Upper lobe of left lung (tissue), 6 donors: ENCODE results near the gene XXYLT1. TPM values are rescaled to one million over a fixed set of nuclear protein-coding genes. Genes with fewer than 3 reads are reported as not detected.

Experiments
- ATAC-seq, 2 donors: fragments of 200-7000 bp; cut with Tn5 transposase; one replicate each; pipeline ENCODE4 v1.9.1; 2022; ENCODE audit warnings: mild to moderate bottlenecking in 2 of 2, moderate library complexity in 2 of 2; ENCODE audit not compliant: low FRiP score in 2 of 2
- DNase-seq, 2 donors: peaks; one replicate each; pipeline ENCODE4 v3.0.0-alpha.2; 2019 to 2020
- H3K27ac ChIP-seq, 4 donors: fragments of 200-600 bp; sonication (generic); one replicate each; pipeline ENCODE4 v1.5.1; 2016 to 2019
- H3K27me3 ChIP-seq, 4 donors: fragments of 200-600 bp; sonication (generic); one replicate each; pipeline ENCODE4 v1.5.1; 2017 to 2019
- H3K36me3 ChIP-seq, 4 donors: fragments of 200-600 bp; sonication (generic); one replicate each; pipeline ENCODE4 v1.5.1; 2016 to 2019
- H3K4me1 ChIP-seq, 4 donors: fragments of 200-600 bp; sonication (generic); one replicate each; pipeline ENCODE4 v1.5.1; 2018 to 2019
- H3K4me3 ChIP-seq, 4 donors: fragments of 200-600 bp; sonication (generic); one replicate each; pipeline ENCODE4 v1.5.1; 2017 to 2019; ENCODE audit warnings: mild to moderate bottlenecking in 2 of 4, moderate library complexity in 1 of 4
- H3K9me3 ChIP-seq, 4 donors: fragments of 200-600 bp; sonication (generic); one replicate each; pipeline ENCODE4 v1.5.1; 2018 to 2019
- EP300 ChIP-seq, 4 donors: sonication (generic); formaldehyde crosslinking; IDR thresholded peaks; one replicate each; pipeline ENCODE4 v1.5.1; 2017; ENCODE audit warnings: antibody characterized with exemption in 4 of 4, control low read depth in 2 of 4
- POLR2A ChIP-seq, 4 donors: fragments of 450-650 bp; IDR thresholded peaks; one replicate each; pipeline ENCODE4 v1.5.1; 2016 to 2017; ENCODE audit warnings: antibody characterized with exemption in 4 of 4, mild to moderate bottlenecking in 2 of 4
- POLR2AphosphoS5 ChIP-seq, 2 donors: sonication (generic); formaldehyde crosslinking; IDR thresholded peaks; one replicate each; pipeline ENCODE4 v1.5.1; 2017; ENCODE audit warnings: antibody characterized with exemption in 2 of 2
- WGBS, 2 donors: methylation state at CpG; one replicate each; pipeline ENCODE4 v1.1.5; 2017 to 2018; 5-methylcytosine and 5-hydroxymethylcytosine counted together
- total RNA-seq, 6 donors: library from RNA; depleted of rRNA in 4 of 6; stranded (reverse); fragments of >200 nt in 4 of 6; gene quantifications; one replicate each; pipeline versions ENCODE4 v1.1.0 to v1.2.1, GENCODE V29; 2016 to 2021
- TF ChIP-seq, protein P1 (sequence below), 6 experiments: fragments of 450-650 bp in 4 of 6; fragments of 200-600 bp in 2 of 6; sonication (generic) in 2 of 6; IDR thresholded peaks; one replicate each; pipeline ENCODE4 v1.5.1; 2016 to 2019; ENCODE audit warnings: antibody characterized with exemption in 6 of 6
- donor health status: DM: no; HTN: no; CAD: no; lungs with moderate emphysema.
- donor health status: DM: no; HTN: yes; CAD: no; lungs with severe emphysema.

The XXYLT1 gene
- total RNA-seq, 6 donors from 2014 or later = 6.3 to 9.6 (median 8.6) TPM

DNA sequence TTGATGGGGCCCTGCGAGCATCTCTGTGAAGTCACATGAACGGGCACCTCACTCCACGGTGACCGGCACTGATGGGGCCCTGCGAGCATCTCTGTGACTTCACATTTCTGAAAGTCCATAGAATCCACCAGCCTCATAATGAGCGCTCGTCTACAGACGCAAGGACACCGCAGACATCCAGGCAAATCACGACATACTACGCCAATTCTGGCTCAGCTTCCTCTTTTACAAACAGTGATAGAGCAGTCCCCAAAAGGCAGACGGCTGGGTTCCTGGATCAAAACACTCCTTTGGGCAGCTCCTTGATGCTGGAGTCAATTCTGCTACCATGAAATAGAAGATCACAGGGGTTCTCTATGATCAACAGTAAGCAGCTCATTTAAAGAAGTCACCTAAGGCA lies 125.4 kb downstream of the XXYLT1 start:
- no peaks in the 10 kb centered on the region for H3K36me3 ChIP-seq
- H3K27me3 ChIP-seq = no peaks in the 10 kb centered on the region
- ATAC-seq = no peak
- H3K4me3 ChIP-seq = no peak overlapping the region
- H3K27ac ChIP-seq = no peak overlapping the region
- H3K4me1 ChIP-seq = peaks cover 24 to 41% (median 37%) of the 10 kb centered on the region in 4 donors
- no peak for DNase-seq
- 89 to 93% methylated on average over 8 to 12 of the region's 12 CpGs for WGBS, 2 donors
- peaks cover 0 to 4% (median 4%) of the 10 kb centered on the region in 4 donors for H3K9me3 ChIP-seq
- TF ChIP-seq POLR2A (IDR thresholded peaks at IDR 0.05) = no peak

DNA sequence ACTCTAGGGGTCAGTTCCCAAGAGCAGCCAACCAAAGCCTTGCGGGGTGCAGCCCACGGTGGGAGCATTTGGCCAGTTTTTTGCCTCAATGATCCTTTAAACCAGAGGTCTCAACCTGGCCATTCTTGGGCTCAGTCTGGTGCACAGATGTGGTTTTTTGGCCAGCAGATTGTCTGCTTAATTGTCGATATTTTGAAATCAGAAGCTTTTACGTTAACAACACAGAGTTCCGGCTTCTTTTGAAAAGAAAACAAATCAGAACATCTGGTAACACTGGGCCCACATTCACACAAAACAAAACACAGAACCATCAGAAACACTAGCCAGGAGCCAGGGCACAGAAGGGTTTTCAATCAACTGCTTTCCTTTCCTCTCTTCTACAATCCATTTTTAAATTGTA lies 127.7 kb downstream of the XXYLT1 start:
- ATAC-seq (no peak), DNase-seq (no peak)
- Histone ChIP-seq H3K27me3 (no peaks in the 10 kb centered on the region), H3K4me1 (peaks cover 9 to 20% (median 18%) of the 10 kb centered on the region in 4 donors), H3K9me3 (peaks cover 0 to 7% (median 4%) of the 10 kb centered on the region in 4 donors), H3K4me3 (no peak overlapping the region), H3K36me3 (no peaks in the 10 kb centered on the region), H3K27ac (no peak overlapping the region)
- TF ChIP-seq, protein P1, sequence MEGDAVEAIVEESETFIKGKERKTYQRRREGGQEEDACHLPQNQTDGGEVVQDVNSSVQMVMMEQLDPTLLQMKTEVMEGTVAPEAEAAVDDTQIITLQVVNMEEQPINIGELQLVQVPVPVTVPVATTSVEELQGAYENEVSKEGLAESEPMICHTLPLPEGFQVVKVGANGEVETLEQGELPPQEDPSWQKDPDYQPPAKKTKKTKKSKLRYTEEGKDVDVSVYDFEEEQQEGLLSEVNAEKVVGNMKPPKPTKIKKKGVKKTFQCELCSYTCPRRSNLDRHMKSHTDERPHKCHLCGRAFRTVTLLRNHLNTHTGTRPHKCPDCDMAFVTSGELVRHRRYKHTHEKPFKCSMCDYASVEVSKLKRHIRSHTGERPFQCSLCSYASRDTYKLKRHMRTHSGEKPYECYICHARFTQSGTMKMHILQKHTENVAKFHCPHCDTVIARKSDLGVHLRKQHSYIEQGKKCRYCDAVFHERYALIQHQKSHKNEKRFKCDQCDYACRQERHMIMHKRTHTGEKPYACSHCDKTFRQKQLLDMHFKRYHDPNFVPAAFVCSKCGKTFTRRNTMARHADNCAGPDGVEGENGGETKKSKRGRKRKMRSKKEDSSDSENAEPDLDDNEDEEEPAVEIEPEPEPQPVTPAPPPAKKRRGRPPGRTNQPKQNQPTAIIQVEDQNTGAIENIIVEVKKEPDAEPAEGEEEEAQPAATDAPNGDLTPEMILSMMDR (IDR thresholded peaks at IDR 0.05) = no peak
- 82 to 89% methylated on average over 5 of the region's 5 CpGs for WGBS, 2 donors

DNA sequence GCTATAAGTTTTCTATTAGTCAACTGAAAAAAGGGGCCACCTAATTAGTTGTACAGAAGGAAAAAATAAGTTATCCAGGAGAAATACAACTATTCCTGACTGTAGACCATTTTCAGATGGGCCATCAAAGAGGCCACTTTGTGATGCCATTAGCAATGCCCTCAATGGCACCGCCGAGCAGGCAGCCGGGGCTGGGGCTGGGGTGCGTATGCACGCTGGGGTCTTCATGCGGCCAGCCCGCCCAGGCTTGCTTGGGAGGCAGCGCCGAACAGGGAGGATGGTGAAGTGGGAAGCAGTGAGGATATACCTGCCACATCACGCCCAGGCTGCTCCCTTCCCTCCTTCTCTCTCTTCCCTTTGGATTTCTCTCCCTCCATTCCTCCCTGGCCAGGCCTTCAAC lies 128.4 kb downstream of the XXYLT1 start:
- no peak for ATAC-seq
- H3K9me3 ChIP-seq = peaks cover 0 to 7% (median 4%) of the 10 kb centered on the region in 4 donors
- no peaks in the 10 kb centered on the region for H3K27me3 ChIP-seq
- TF ChIP-seq EP300 (IDR thresholded peaks at IDR 0.05) (no peak), POLR2AphosphoS5 (IDR thresholded peaks at IDR 0.05) (no peak), POLR2A (IDR thresholded peaks at IDR 0.05) (no peak)
- TF ChIP-seq, protein P1 (IDR thresholded peaks at IDR 0.05) = no peak
- peaks cover 9 to 14% (median 11%) of the 10 kb centered on the region in 4 donors for H3K4me1 ChIP-seq
- 93 to 96% methylated on average over 4 to 10 of the region's 10 CpGs for WGBS, 2 donors
- no peak overlapping the region for H3K27ac ChIP-seq
- H3K36me3 ChIP-seq = no peaks in the 10 kb centered on the region
- no peak overlapping the region for H3K4me3 ChIP-seq
- DNase-seq = peak in 1 of 2 donors; percentile 73

DNA sequence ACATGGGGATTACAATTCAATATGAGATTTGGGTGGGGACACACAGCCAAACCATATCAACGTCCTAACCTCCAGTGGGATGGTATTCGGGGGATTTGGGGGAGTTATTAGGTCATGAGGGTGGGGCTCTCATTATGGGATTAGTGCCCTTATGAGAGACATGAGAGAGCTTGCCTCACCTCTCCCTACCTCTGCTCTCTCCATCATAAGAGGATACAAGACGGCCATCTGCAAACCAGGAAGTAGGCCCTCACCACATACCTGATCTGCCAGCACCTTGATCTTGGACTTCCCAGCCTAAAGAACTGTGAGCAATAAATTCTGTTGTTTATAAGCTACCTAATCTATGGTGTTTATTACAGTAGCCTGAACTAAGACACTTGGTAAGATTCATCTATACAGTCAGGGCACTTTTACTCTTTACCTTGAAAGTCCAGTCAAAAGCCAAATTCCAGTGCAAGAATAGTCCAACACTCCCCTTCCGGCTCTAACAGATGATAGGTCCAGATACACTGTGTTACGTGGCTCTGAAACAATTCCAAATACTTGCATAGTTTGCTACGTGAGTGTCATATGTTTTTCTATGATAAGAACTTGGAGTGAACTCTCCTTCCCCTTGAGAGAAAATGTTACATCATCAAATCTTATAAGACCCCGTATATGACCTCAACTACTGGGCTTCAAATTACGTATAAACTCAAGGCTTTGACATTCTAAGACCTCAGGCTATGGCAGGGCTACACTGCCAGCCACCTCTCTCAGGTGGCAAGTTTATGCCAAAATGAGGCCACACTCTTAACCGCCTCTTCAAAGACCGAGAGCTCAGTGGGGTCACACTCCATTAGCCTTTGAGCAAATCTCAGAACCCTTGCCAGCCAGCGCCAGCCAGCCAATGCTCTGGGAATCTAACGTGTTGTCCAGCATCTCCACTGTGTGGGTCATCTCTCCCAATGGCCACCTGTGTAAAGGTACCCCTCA lies 129.9 kb downstream of the XXYLT1 start:
- peaks cover 0 to 7% (median 4%) of the 10 kb centered on the region in 4 donors for H3K9me3 ChIP-seq
- 85 to 91% methylated on average over 12 of the region's 12 CpGs for WGBS, 2 donors
- no peak overlapping the region for H3K4me3 ChIP-seq
- TF ChIP-seq POLR2A (IDR thresholded peaks at IDR 0.05) (no peak), POLR2AphosphoS5 (IDR thresholded peaks at IDR 0.05) (no peak), EP300 (IDR thresholded peaks at IDR 0.05) (no peak)
- H3K27ac ChIP-seq = no peak overlapping the region
- DNase-seq (no peak), ATAC-seq (no peak)
- no peaks in the 10 kb centered on the region for H3K27me3 ChIP-seq
- no peaks in the 10 kb centered on the region for H3K36me3 ChIP-seq
- H3K4me1 ChIP-seq = peaks cover 0 to 4% (median under 1%) of the 10 kb centered on the region in 4 donors

DNA sequence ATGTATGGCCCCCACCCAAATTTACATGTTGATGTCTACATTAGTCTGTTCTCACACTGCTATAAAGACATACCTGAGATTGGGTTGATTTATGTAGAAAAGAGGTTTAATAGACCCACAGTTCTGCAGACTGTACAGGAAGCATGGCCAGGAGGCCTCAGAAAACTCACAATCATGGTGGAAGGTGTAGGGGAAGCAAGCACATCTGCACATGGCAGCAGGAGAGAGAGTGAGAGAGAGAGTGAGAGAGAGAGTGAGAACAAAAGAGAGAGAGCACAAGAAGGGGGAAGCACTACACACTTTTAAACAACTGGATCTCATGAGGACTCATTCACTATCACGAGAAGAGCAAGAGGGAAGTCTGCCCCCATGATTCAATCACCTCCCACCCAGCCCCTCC lies 130.5 kb downstream of the XXYLT1 start:
- Histone ChIP-seq H3K36me3 (no peaks in the 10 kb centered on the region), H3K4me3 (no peak overlapping the region), H3K27ac (no peak overlapping the region), H3K9me3 (peaks cover 0 to 7% (median 4%) of the 10 kb centered on the region in 4 donors), H3K27me3 (no peaks in the 10 kb centered on the region), H3K4me1 (no peaks in the 10 kb centered on the region)
- WGBS, 2 donors = 95 to 100% methylated on average over 1 of the region's 1 CpG
- TF ChIP-seq, protein P1 (IDR thresholded peaks at IDR 0.05) = no peak
- no peak for TF ChIP-seq POLR2AphosphoS5 (IDR thresholded peaks at IDR 0.05)
- TF ChIP-seq EP300 (IDR thresholded peaks at IDR 0.05) = no peak
- no peak for TF ChIP-seq POLR2A (IDR thresholded peaks at IDR 0.05)
- no peak for ATAC-seq
- DNase-seq = no peak
